GM21723 (cell line): ENCODE measurements around the gene RGS19.
A peak's percentile ranks its signal among the peaks of the same experiment; 100 is the strongest.

Experiments used
- ATAC-seq: cut with Tn5 transposase; IDR thresholded peaks from one replicate; pipeline ENCODE4 v1.9.1; 2021; ENCODE audit warnings: mild to moderate bottlenecking, moderate library complexity; ENCODE audit not compliant: unreplicated experiment

RGS19 gene

GRCh38 chr20:64050261-64051032, 28.9 kb downstream of the RGS19 start:
- no peak for ATAC-seq

GRCh38 chr20:64049878-64050260, 29.4 kb downstream of the RGS19 start:
- no peak for ATAC-seq

GRCh38 chr20:64049060-64049877, 30.0 kb downstream of the RGS19 start, which contains the start of gene SOX18:
TSS of gene SOX18 (minus strand) at chr20:64049639. CDS start at chr20:64049516, 123 bp downstream.
- no peak for ATAC-seq

- ATAC-seq = no peak
Measured at GRCh38 chr20:64048402-64049044, 30.8 kb downstream of the RGS19 start.

- ATAC-seq = no peak
Measured at GRCh38 chr20:64047968-64048401, 31.3 kb downstream of the RGS19 start.

GRCh38 chr20:64047046-64047389, 32.3 kb downstream of the RGS19 start:
- ATAC-seq = no peak

- no peak for ATAC-seq
Measured at GRCh38 chr20:64045346-64046011, 33.8 kb downstream of the RGS19 start.

GRCh38 chr20:64044484-64045247, 34.7 kb downstream of the RGS19 start:
- ATAC-seq = no peak

- no peak for ATAC-seq
Measured at GRCh38 chr20:64043768-64044167, 35.5 kb downstream of the RGS19 start.

- no peak for ATAC-seq
Measured at GRCh38 chr20:64042054-64042781, 37.1 kb downstream of the RGS19 start.

- no peak for ATAC-seq
Measured at GRCh38 chr20:64041781-64042053, 37.6 kb downstream of the RGS19 start.

GRCh38 chr20:64041040-64041780, 38.1 kb downstream of the RGS19 start:
- no peak for ATAC-seq

GRCh38 chr20:64040231-64041039, 38.9 kb downstream of the RGS19 start:
- no peak for ATAC-seq

GRCh38 chr20:64039293-64040160, 39.8 kb downstream of the RGS19 start:
- ATAC-seq = no peak

- peak; percentile 54 for ATAC-seq
Measured at GRCh38 chr20:64038565-64039292, 40.6 kb downstream of the RGS19 start.

- peak; percentile 20 for ATAC-seq
Measured at GRCh38 chr20:64038224-64038564, 41.1 kb downstream of the RGS19 start.
